Stimulated activated CD8-positive, alpha-beta memory T cell treated with anti-CD3 and anti-CD28 coated beads, Interleukin-4, amount 100 ng/mL, for 48 hours (primary cell): ENCODE data around the gene BAG1.
A peak's percentile ranks its signal among the peaks of the same experiment; 100 is the strongest.

ENCODE experiments used
- DNase-seq: peaks from one replicate; pipeline ENCODE4 v3.0.0-alpha.2; 2020

BAG1 gene

DNA sequence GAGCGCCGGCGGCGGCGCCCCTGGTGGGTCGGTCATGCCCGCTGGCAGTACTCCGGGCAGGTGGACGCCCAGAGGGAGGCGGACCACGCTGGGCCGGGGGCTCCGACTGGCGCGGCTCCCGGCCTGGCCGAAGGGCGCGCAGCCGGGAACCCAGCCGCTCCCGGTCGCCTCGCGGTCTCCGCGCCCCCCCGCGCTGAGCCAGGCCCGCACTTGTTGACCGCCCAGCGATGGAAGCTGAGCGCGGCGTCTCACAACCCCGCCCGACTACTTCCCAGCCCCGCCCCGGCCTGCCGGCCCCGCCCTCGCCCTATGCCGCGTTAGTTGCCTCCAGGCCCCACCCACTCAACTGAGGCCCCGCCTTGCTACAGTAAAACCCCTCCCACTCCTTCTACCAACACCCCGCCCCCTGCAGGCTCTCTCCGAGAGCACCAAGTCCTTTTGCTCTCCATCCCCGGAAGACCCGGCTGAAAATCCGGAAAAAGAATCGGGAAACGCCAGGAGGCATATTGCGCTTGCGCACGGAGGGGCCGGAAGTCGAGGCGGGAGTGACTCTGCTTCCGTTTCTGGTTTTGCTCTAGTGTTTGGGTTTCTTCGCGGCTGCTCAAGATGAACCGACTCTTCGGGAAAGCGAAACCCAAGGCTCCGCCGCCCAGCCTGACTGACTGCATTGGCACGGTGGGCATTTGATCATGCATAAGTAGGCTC lies at the start of gene BAG1, which contains the start of gene CHMP5:
Gene BAG1 (minus strand): TSS at position 236 of the 705 bp plus-strand sequence.
Gene CHMP5 (plus strand): TSS at position 577 of the 705 bp plus-strand sequence. CDS start 30 bp downstream, at position 607.
- DNase-seq: peak; percentile 100

DNA sequence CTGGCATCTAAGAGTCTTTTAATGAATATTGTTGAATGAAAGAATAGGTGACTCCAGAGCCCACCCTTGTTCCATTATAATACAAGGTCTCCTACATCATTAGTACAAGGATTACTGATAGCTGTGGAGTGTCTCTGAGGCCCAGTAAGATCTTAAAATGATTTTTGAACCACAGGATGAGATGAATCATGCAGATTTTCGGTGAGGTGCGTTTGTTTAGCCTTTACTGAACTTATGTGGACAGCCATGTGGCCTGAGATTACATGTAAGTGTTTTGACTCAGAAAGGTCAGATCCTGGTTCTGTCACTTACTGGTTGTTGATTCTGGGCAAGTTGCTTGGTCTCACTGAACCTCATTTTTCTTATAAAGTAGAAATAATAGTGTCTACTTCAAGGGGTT lies 47.4 kb upstream of the BAG1 start:
- DNase-seq: no peak

DNA sequence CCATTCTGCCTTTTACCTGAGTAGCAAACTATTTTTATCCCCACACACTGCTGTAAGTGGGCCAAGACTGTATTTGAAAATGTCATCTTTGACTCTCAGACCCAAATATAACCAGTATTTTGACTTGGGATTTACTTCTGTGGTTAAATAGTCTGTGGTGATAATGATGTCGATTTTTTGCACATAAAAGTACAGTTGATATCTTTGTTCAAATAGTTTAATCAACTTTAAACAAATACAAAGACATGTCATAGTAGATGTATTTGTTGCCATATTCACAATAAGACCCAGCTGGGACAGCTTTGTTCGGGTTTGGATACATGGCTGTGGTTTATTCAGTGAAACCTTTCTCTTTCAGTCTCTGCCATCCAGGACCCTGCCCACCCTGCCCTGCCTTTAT lies 46.2 kb upstream of the BAG1 start:
- no peak for DNase-seq

DNA sequence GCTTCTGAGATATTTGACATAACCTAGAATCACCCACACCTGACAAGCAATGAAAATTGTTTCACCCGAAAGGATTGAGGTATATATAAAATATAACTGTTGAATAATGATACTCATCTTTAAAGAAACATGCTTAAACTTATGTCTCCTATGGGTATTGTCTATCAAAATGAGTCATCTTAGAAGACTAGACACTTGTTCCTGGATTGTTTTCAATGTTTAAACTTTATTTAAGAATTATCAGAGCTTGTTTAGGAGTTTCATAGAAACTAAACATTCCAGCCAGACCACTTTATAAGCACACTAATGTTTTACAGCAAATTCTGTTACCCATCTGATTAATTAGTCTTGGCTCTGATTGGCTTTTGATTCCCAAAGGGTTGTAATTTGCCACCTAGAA lies 45.4 kb upstream of the BAG1 start:
- DNase-seq: no peak

DNA sequence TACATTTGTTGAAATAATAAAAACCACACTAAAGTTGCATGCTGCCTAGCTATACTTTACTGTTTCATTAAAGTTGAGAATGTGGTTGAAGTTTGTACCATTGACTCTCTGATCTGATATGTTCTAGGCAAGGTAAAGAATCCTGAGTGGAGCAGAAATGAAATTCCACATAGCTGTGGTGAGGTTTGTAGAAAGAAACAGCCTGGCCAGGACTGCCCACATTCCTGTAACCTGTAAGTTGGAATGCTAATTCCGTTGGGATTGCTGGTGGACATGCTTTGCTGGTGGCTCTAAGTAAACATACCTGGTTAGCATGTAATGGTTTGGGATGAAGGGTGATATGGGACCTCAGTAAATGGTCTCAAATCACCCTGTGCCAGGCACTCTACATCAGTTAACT lies 42.6 kb upstream of the BAG1 start:
- DNase-seq: no peak

DNA sequence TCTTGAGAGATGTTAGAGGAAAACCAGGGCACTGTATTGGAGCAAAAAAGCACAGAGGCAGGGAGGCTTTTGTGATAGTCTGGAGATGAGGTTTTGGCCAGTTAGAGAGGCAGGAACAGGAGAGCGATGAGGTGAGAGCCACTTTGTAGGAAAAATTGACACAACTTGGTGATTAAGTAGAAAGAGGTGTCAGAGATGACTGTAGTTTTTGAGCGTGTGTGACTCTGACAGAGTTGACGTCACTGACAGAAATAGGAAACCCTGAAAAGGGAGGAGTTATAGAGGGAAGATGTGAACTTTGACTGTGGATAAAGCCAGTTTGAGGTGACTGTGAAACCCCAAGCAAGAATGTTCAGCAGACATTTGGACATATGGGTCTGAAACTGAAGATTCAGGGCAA lies 41.5 kb upstream of the BAG1 start:
- DNase-seq: no peak

DNA sequence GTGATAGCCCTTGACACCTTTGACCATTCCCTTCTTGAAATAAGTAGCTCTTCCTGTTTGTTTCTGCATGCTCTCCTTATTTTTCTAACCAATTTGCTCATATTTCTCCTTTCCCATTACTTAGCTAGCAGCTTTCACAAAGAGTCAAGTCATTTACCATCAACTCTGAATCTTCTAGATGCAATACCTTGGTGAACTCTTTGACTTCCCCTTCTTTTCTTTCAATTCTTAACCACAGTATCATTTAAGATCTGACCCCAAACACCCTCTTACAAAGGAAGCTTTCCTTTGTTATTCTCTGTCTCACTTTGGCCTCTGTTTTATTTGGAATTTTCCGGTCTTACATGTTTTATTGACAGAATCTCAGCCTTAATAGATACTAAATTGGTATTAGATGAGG lies 39.9 kb upstream of the BAG1 start:
- no peak for DNase-seq

DNA sequence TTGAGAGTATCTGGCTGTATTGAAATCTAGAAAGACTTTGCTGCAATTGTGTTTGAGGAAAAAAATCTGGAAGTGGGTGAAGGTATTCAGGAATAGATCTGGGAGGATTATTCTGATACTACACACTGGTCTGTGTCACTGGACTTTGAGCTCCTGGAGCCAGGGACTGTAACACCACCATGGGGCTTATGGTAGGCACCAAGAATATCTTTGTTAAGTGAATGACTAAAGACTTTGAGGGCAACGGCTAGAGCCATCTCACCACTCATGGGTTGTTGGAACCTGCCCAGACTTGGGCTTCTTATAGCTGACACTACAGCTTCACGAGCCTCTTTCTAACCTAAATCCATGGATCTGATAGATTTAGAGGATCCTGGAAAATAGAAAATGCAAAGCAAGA lies 36.0 kb upstream of the BAG1 start:
- no peak for DNase-seq

DNA sequence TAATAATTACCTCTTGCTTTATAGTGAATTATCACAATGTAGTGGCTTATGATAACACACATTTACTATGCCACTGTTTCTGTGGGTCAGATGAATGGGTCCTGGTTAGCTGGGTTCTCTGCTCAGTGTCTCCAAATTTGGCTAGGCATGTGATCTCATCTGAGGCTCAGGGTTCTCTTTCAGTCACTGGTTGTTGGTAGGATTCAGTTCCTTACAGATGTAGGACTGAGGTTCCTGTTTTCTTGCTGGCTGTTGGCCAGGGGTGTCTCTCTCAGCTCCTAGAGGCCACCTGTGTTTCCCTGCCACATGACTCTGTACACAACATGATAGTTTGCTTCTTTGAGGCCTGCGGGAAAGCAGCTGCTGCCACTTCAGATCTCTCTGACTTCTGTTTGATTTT lies 32.9 kb upstream of the BAG1 start:
- DNase-seq: no peak

DNA sequence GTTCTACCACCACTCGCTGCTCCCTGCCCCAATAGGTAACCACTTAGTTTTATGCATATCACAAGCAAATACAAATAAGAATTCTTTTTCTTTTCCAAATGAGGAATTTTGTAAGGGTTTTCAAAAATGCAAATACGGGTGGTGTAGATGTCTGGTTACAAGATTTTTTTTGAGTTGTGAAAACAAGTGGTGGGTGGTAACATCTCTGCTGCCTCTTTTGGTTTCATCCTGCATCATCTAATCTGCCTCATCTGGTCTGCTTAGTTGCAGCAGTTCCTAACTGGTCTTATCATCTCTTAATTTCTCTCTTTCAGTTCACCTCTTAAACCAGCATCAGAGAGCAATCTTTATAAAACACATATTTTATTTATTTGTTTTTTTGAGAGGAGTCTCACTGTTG lies 31.1 kb upstream of the BAG1 start:
- no peak for DNase-seq

DNA sequence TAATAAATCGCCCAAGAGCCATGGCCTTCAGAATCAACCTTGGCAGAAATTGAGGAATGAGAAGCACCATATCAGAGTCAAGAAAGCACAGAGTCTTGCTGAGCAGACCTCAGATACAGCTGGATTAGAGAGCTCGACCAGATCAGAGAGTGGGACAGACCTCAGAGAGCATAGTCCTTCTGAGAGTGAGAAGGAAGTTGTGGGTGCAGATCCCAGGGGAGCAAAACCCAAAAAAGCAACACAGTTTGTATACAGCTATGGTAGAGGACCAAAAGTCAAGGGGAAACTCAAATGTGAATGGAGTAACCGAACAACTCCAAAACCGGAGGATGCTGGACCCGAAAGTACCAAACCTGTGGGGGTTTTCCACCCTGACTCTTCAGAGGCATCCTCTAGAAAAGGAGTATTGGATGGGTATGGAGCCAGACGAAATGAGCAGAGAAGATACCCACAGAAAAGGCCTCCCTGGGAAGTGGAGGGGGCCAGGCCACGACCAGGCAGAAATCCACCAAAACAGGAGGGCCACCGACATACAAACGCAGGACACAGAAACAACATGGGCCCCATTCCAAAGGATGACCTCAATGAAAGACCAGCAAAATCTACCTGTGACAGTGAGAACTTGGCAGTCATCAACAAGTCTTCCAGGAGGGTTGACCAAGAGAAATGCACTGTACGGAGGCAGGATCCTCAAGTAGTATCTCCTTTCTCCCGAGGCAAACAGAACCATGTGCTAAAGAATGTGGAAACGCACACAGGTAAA lies 30.3 kb upstream of the BAG1 start:
- DNase-seq: no peak

DNA sequence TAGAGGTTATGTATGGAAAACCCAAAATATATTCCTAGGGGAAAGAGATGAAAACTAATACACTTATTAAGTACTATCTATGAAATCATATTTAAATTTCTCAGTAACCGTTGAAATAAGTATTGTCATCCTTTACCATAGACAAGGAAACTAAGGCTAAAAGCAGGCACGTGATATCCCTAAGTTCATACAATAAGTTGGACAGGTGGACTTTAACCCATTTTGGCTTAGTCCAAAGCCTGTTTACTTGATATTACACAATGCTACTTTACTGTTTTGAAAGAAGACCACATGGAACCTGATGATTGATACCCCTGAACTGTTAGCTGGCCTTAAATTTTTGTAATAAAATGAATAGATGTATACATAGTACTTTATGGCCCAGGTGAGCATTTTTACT lies 29.3 kb upstream of the BAG1 start:
- no peak for DNase-seq

DNA sequence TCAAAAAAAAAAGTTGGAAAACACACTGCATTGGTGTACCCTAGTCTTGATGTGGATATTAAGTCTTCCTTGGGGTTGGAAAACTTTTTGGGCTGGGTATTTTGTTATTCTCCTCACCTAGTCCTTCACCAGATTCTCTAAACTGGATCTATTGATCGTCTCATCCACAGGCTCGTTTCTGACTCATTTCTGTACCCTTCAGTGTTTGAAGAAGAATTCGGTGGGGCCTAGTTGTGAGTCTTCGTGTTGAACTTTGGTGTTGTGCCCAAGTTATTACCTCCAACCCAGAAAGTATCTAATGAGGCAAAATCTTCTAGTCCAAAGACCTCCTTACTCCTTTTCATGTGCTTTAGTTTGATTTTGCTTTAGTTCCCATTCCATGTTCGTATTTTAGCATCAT lies 27.4 kb upstream of the BAG1 start:
- DNase-seq: no peak

DNA sequence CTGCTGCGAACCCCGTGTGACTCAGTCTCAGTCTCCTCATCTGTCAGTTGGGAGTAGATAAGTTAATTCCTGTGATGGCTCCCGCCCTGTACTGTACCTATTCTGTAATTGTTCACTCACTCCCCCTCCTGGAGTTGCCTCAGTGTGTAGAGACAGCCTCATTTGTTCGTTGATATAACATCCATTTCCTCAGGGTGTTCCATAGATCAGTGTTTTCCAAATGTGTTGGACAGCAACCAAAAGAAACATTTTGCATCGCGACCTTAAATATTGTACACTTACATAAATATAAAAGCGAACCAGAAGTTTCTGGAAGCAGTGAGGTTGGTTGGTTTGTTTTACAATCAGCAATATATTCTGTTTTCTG lies 26.5 kb upstream of the BAG1 start:
- no peak for DNase-seq

DNA sequence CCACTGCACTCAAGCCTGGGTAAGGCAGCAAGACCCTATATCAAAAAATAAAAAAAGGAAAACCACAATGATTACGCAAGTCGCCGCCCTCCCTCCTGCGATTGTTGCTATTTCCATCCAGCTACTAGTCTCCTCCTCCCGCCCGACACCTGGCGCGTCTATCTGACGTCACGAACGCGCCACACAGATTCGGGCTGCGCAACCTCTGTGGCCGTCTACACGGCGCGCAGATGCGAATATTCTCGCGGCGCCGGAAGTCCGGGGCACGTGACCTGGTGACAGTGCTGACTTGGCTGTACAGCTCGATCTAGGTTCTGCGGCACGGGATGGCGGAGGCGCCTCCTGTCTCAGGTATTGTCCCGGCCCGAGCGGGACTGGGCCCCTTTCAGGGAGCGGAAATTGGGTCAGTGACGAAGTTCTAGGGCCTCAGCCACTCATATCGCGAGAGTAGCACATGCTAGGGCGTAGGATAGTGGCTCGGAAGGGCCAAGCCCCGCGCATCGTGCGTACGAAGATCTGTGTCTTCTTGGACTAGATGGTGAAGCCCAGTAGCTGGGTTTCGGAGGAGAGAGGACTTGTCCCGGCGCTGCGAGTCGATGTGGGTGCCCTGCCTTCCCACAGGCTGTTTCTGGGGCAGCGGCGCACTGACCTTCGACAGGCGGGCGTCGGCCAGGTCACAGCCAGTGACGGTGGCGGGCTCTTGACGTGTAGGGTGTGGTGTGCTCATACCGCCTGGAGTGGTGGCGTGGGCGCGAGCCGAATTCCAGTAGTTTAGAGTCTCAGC lies 25.9 kb upstream of the BAG1 start, which contains the start of gene NFX1:
Gene NFX1 (plus strand): TSS at position 270 of the 784 bp plus-strand sequence. CDS start 57 bp downstream, at position 327.
- DNase-seq: peak; percentile 99

DNA sequence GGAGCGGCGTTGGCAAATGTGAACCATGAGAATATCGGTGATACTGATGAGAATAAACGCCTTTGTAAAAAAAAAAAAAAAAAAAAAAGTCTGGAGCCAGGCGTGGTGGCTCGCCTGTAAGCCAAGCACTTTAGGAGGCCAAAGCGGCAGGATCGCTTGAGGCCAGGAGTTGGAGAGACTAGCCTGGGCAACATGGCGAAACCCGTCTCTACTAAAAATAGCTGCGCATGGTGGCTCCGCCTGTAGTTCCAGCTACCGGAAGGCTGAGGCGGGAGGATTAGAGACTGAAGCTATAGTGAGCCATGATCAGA lies 25.4 kb upstream of the BAG1 start:
- no peak for DNase-seq

DNA sequence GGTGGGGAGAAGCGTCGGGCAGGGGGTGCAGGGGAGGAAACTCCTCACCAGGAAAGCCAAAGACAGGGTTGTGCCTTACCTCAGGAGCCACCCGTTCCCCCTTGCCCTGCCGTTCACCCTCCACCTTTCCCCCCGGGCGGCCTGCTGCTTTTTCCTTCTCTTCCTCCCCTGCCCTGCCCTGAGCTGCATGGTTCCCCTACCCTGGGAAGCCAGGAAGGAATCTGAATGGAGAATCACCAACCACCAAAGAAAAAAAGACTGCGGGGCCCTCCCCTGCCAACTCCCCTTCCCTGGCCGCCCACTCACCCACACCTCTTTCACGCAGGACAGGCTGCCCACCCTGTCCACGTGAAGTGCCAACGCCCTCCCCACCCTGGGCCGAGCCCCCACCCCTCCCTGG lies 25.0 kb upstream of the BAG1 start:
- peak; percentile 58 for DNase-seq

DNA sequence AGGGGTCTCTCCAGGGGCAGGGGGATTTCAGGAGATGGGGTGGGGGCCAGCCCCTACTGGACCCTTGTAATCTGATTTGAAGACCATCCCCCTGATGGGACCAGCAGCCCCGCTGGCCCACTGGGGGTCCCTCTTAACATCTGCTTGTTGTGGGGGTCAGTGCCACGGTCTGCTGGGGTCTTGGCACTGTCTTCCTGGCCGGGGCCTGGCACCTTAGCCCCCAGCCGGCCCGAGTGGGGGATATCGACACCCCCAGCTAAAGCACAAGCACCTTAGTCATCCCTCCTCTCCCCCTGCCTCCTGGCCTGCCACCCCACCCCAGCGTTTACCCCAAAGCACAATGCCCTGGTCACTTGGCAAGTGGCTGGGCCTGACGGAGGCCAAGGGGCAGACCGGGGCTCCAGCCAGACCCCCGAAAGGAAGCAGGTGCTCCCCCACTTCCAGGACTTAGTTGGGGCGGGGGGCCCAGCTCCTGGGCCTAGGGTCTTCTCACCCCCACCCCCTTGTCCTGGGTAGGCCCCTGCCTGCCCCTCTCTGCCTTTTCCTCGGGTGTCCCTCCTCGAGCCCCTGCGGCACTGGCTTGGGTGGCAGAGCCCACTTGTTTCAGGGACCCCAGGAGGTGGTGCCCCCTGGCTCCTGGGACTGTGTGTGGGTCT lies 24.4 kb upstream of the BAG1 start:
- no peak for DNase-seq

DNA sequence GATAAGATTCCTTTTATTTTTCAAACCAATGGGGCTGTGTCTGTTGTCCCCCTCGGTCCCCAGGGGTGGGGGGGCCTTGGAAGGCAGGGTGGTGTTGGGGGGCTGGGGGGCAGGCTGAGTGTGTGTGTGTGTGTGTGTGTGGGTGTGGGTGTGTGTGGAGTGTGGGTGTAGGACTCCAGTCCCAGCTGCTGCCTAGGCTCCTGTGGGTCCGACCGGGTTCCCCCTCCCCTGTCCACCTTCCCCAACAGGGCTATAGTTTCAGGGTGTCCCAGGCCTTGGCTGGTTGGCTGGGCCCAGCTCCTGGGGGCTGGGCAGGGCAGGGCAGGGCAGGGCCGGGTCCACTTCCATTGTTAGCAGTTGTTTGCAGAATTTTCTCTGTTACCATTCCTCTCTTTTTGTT lies 23.7 kb upstream of the BAG1 start:
- DNase-seq: no peak

DNA sequence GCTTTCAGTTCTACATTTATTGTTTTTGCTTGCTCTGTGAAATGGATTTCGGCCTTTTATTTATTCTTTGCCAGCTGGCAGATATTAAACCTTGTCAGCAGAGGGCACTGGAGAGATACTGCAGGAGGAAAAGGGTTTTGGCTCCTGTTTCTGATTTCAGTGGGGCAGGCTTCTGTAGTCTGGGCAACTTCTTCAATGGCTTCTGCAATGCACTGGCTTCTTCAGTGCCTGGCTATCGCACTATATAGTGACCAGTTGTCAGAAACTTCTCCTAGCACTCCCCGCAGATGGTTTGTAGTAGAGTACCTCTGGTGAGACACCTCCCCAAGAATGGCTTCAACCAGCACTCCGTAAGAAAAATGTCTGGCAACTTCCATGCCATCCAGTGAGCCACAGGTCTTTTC lies 22.6 kb upstream of the BAG1 start:
- DNase-seq: peak; percentile 46

DNA sequence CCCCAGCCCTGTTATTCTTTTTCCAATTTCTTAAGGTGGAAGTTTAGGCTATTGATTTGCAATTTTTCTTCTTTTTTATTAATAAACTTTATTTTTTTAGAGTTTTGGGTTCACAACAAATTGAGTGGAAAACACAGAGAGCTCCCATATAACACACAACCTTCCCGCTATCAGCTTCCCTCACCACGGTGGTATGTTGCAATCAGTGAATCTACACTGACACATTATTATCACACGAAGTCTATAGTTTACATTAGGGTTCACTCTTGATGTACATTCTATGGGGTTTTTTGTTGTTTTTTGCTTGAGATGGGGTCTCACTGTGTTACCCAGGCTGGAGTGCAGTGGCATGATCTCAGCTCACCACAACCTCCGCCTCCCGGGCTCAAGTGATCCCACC lies 21.0 kb upstream of the BAG1 start:
- DNase-seq: no peak

DNA sequence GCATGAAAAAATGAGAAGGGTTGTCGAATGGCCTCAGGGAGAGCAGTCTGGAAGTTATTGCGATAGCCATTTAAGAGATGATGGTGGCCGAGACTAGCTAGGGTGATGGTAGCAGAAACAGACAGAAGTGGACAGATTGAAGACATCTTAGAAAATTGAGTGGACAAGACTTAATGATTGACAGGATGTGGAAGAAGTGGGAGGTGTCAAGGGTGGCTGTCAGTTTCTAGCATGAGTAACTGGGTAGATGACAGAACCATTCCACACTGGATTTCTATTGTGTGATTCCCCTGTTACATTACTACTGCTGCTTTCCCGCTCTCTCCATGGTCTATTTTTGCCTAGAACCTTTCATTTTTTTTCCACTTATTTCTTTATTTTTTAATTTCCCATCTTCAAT lies 13.0 kb upstream of the BAG1 start:
- DNase-seq: no peak

DNA sequence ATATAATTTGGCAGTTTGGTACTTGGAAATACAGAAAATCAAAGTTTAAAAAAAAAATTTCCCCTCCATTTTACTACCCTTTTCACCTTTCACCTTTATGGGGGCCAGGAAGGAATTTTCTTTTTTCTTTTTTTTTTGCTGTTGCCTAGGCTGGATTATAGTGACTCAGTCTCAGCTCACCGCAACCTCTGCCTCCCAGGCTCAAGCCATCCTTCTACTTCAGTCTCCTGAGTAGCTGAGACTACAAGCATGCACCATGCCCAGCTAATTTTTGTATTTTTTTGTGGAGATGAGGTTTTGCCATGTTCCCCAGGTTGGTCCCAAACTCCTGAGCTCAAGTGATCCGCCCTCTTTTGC lies 9.4 kb upstream of the BAG1 start:
- no peak for DNase-seq
